COLO829 (cell line): ENCODE data around the gene PRKCZ.

Experiments used
- DNase-seq: peaks from one replicate; pipeline ENCODE4 v3.0.0; 2012; ENCODE audit warnings: low spot score

The PRKCZ gene

DNA sequence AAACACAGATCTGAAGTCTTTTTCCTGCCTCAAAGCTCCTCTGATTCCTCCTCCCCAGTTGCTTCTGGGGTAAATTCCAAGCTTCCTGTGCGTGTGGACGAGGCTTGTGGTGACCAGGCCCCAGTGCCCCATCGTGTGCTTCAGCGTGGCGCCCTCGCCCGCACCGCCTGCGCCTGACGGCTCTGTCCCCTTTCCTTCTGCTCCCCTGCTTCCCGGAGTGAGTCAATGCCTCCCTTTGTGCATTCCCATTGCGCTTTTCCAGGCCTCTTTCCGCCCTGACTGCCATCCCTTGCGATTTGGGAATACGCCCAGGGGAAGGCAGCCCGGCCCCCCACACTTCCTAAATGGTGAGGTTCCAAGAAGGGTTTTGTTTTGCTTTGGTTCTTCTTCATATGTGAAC lies 108.1 kb downstream of the PRKCZ start:
- DNase-seq: no peak

DNA sequence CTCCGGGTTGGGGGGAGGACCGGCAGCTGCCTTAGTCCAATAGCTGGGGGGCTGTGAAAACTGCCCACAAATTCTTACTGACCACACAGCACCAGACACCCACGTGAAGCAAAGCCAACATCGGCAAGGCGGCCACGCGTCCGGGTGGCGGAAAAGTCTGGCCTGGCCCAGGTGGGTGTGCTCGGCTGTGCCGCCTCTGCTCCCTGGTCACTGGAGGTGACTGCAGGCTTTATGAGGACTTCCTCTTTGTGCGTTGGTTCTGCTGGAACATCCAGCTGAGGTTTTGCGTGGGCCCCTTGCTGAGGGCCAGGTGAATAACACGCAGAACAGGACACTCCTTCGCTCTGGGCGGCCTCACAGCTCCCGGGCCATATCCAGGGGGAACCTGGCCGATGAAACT lies 108.9 kb downstream of the PRKCZ start:
- DNase-seq: no peak

DNA sequence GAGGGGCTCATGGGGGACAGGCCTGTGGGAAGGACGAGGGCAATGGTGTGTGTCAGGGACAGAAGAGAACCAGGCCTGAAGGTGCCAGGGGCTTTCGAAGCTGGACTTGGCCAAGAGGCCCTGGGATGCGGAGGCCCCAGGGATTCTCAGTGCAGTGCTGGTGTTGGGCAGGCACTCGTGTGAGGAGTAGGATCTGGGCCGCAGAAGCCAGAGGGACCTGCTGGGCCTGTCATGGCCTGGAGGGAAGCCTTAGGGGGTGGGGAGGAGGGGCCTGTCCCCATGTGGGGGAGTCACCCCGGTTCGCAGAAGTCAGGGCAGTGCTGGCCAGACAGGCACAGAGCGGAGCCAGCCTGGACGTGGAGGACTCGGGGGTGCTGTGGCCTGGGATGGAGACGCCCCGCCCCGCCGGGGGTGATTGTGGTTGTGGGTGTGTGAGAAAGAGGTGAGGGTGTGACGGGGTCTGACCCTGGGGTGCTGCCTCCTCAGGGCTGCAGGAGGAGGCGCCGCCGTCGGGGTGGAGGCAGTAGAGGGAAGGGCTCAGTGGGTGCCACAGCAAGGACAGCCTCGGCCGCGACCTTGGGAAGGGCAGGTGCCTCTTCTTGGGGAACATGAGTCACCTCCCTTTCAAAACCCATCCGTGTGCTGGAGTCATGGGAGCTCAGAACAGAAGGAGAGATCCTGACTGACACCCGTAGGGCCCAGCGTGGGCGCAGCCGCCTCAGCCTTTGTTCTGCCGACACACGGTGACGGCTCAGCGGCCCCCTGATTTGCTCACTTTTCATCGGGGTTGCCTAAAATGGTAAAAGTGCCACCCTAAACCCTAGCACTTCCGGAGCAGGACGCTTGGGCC lies 110.5 kb downstream of the PRKCZ start:
- no peak for DNase-seq

DNA sequence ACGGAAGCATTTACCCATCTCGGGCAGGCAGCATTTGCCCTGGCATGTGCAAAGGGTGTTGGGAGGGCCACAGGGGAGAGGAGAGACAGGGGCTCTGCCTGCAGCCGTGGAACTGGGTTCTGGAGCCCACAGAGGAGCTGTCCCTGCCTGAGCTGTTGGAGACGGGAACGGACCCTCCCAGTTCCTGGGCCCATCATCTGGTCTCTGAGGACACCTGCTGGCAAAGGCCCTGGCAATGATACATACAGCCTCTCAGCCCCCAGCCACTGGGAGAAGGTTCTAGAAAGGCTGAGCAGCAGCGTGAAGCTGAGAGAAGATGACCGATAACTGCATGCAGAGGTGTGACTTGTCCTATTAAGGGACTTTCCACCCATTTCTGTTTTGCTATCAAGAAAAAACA lies 113.0 kb downstream of the PRKCZ start:
- DNase-seq: no peak

DNA sequence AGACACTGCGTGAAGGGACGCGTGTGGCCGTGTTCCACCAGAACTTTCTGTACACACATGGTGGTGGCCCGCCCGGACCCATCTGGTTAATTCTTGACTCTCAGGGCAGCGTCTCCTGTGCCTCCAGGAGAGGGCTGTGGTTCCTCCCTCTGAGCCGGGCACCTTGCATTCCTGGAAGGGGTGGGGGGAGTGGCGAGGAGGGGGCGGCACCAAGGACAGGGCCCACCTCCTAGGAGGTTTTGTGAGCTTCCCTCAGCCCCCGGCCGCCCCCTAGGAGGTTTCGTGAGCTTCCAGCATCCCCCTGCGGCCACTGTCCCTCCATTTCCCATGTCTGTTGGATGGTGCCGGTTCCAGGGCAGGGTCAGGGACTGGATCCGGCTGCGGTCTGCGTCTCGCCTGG lies 115.4 kb downstream of the PRKCZ start:
- DNase-seq: no peak

DNA sequence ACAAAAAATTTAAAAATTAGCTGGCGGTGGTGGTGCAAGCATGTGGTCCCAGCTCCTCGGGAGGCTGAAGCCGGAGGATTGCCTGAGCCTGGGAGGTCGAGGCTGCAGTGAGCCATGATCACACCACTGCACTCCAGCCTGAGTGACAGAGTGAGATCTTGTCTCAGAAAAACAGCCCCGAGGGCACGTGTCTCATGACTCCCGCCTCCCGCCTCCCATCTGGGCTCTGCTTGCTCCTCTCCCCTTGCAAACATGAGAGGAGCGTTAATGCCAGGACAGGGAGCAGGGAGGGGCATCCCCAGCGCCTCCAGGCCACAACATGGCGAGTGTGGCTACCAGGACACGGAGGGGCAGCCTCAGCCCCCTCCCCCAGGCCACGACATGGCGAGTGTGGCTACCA lies 116.0 kb downstream of the PRKCZ start:
- DNase-seq: no peak

DNA sequence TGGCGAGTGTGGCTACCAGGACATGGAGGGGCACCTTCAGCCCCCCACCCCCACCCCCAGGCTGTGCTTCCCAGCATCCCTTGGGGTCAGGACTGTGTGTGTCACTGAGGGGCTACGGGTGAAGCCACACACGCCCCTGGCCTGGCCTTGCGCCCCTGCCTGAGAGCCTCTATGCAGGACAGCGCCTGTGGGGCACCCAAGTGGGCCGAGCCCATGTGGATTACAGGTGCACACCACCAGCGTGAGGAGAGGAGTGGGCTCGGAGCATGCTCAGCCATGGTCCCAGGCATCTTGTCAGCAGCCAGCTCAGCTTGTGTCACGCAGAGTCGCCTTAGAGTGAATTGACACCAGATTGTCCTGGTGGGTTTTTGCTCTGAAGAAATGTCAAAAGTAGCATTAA lies 116.5 kb downstream of the PRKCZ start:
- no peak for DNase-seq

DNA sequence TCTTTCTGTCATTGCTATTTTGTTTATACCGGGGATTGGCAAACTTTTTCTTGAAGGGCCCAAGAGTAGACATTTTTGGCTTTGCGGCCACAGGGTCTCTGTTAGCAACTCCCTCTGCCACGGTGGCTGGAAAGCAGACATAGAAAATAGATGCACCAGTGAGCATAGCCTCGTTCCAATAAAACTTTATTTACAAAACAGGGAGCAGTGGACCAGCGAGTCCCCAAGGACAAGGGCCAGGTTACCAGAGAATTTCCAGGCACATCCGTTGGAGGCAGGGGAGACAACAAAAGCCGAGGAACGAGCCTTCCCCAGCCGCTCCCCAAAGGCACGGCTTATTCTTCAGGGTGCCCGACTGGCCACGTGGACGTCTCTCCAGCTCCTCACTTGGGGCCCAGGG lies 117.9 kb downstream of the PRKCZ start:
- DNase-seq: no peak

DNA sequence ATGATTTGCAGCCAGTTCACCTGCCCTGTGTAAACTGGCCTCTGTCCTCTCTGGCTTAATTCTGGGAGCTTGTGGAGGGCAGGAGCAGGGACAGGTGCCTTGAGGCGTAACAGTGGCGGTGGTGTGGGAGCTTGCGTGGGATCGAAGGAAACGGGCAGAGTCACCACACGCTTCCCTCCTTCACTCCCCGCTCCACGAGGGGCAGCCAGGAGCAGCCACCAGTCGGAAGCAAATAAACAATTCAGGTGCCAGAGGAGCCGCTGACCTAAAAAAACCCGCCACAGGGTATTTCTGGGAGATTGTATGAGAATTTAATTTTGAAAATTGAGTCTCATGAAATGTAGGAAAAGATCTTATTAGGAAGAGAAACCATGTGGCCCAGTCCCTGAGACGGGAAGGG lies 118.3 kb downstream of the PRKCZ start:
- no peak for DNase-seq

DNA sequence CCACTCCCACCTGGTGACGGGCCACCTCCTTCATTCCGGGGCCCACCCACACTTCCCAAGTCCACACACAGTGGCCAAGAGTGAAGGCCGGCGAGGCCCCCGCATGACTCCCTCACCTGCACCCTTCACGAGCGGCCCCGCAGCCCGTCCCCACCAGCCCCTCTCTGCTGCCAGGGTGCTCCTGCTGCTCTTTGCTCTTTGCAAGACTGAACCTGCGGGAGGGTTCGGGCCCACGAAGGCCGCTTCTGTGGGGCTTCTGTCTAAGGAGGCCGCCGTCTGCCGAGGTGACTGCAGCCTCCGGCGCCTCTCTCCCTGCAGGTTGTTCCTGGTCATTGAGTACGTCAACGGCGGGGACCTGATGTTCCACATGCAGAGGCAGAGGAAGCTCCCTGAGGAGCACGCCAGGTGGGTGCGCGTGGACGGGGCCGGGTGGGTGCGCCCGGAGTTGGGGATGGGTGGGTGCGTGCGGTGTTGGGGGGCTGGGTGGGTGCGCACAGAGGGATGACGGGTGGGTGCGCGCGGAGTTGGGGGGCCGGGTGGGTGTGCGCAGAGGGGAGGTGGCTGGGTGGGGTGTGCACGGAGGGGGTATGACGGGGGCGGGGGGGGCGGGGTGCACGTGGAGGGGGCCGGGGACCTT lies 119.1 kb downstream of the PRKCZ start:
- no peak for DNase-seq

DNA sequence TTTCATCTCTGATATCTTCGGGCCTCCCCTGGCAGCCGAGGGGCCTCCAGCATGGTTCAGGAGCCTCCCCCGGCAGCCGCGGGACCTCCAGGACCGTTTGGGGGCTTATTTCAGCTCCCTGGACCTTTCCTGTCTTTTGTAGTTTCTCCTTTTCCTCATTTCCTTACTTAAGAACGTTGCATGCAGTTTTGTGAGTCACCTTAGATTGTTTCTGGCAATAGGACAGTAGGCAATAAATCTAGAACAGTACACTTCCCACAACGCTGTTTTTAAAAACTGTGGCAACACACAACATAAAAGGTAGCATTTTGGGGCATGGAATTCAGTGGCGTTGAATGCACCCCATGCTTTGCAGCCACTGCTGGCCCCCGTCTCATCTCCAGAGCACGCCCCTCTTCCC lies 120.0 kb downstream of the PRKCZ start:
- DNase-seq: no peak

DNA sequence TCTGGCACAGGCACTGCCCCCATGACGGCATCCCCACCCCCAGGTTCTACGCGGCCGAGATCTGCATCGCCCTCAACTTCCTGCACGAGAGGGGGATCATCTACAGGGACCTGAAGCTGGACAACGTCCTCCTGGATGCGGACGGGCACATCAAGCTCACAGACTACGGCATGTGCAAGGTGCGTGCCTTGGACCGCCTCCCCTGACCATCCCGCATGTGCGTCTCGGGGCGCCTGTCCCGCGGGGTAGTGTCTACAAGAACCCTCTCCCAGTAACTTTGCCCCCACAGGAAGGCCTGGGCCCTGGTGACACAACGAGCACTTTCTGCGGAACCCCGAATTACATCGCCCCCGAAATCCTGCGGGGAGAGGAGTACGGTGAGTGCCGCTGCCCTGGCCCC lies 121.8 kb downstream of the PRKCZ start:
- no peak for DNase-seq

DNA sequence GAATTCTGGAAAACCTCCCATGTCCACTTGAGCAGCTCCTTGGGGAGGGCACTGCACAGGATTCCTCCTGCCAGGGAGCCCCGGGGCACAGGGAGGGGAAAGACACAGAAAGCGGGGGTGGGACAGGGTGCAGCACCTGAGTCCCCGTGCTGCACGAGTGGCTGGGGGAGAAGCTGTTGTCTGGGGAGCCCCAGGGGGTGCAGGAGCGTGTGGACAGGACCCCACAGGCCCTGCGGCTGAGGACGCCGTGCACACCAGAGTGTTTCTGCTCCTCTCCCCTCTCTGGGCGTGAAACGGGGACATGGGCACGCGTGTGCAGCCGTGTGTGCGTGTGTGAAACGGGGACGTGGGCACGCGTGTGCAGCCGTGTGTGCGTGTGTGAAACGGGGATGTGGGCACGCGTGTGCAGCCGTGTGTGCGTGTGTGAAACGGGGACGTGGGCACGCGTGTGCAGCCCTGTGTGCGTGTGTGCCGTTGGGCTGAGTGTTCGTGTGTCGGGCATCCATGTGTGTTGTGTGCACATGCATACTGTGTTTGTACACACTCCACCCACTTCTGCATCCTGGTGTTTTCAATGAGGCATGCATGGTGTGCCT lies 122.4 kb downstream of the PRKCZ start:
- DNase-seq: no peak

DNA sequence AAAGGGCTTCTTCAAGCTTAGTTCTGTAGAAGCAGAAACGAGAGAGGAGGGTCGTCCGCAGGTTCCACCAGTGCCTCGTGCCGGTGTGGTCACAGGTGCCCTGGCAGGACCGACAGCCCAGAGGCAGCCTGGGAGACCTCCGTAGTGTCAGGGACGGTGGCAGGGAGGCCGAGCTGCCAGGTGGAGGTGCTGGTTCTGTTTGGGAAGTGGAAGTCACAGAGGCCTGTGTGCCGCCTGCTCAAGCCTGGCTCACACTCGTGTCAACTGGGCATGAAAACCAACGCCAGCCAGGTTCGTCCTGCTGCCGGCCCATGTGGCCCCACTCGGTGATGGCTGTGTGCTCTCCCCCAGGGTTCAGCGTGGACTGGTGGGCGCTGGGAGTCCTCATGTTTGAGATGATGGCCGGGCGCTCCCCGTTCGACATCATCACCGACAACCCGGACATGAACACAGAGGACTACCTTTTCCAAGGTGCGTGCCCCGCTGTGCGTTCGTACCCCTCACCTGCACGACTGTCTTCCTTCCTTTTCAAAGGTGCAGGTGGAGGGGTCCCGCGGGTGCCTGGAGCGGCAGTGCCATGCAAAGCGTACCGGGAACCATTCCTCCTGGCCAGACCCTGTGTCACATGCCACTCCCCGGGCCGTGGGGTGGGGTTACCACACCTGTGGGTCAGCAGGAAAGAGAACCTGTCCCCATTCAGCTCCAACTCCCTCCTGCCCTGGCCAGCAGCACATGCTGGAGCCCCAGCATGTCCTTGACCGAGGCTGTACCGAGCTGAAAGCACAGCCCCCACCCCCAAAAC lies 123.5 kb downstream of the PRKCZ start:
- DNase-seq: no peak

DNA sequence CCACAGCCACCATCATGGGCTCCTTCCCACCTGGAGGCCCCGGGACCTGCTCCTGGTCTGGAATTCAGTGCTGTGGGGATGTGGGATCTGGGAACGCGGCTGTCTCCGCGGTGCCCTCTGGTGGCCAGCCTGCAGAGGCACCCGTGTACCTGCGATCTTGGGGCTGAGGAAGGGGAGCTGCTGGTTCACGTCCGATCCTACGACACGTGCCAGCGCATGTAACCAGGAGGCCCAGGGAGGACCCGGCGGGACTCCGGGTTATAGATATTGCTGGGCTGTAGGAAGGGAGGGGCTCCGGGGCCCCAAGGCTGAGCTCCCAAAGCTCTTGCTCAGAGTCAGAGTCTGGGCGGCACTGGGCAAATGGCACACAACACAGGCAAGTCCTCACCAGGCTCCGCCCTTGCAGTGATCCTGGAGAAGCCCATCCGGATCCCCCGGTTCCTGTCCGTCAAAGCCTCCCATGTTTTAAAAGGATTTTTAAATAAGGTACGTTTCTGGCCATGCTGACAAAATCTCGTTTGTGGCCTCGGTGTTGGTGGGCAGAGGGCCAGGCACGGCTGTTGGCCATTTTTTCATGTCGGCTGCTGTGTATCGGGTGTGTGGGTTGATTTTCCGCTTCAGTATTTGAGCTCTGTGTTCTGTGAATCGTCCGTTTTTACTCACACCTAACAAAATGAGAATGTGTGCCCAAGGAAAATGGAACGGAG lies 124.3 kb downstream of the PRKCZ start:
- DNase-seq: peak; percentile 78

DNA sequence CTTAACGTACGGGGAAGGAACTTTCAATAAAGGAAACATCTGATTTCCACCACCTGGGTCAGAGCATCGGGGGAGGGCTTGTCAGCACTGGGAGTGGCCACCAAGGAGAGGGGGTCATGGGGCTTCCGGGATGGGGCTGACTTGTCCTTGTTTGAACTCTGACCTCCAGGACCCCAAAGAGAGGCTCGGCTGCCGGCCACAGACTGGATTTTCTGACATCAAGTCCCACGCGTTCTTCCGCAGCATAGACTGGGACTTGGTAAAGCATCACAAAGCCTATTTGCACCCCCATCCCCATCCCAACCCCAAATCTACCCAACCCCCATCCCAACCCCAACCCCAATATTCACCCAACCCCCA lies 124.8 kb downstream of the PRKCZ start:
- DNase-seq: no peak

DNA sequence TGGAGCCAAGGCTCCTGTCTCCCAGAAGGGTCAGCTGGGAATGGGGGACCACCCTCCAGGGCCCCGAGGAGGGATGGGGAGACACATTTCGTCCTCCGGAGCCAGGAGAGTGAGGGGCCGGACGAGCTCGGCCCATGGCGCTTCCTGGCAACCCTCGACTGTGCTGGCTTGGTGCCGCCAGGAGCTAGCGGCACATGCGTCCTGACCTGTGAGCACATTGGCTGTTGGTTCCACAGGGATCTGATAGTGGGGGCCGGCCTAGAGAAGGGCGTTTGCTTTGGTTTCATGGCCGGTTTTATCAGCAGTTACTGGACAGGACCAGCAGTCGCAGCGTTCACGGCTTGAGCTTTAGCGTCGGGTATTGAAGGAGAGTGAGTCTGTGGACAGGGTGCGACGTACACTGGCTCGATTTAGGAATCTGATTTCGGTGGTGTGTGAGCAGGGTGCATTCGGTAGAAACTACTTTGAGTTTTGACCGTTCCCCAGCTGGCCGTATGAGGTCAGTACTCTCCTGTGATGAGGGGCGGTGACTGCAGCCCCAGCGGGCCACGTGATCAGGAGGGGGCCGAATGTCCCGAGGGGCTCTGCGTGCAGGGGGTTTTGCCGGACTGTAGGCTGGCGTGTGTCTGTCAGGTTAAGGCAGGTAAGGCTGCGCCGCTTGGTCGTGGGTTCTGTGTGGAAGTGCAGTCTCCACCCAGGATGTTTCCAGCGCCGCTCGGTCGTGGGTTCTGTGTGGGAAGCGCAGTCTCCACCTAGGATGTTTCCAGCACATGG lies 125.7 kb downstream of the PRKCZ start:
- no peak for DNase-seq

DNA sequence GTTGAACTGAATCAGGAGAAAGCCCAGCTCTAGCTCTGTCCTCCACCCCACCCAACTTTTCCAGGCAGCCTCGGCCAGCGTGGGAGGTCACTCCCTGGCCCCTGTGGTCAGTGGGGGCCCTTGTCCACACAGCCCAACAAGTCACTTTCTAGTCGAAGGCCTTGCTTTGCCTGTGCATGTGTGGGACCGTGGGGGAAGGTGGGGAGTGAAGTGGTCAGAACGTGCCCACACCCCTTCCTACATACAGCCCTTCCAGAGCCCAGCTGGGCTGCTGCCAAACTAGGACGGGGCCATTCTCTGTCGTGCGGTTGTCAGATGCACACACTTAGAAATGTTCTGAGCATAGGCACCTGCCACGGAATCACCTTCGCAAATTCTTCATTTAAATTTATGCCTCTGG lies 126.4 kb downstream of the PRKCZ start:
- no peak for DNase-seq

DNA sequence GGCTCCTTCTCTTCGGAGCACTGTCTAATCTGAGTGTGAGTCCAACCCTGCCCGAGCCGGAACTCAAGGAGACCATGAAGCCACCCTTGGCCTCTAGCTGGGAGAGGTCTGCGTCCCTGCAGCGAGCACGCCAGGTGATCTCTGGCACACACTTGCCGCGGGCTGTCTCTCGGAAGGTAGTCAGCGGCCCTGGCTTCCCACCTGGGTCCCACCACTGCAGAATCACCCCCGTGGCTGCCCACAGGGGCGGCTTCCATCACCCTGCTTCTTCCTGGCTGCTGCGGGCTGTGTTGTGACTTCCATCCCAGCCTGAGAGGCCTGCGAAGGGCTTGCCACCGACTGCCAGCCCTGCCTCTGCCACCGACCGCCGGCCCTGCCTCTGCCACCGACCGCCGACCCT lies 127.3 kb downstream of the PRKCZ start:
- DNase-seq: no peak

DNA sequence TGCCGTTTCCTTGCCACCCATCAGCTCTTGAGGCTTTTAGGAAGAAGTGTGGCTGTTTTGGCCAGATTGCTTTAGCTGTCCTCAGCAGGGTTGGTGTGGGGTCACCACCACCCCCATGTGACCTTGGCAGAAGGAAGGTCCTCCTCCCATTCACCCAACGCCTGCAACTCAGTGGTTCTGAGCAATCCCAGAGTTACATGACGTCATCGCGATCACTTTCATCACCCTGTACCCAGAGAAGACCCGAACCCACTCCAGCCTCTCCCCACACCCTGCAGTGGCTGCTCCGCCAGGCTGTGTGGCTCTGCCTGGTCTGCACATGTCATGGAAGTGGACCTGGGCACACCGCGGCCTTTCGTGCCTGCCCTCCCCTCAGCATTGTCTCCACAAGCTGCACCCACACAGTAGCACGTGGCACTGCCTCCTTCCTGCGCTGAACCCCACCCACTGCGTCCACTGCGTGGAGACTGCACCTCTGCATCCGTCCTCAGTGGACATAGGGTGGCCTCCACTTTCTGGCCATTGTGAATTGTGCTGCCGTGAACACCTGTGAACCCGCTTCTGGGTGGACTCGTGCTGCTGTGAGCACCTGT lies 127.8 kb downstream of the PRKCZ start:
- no peak for DNase-seq

DNA sequence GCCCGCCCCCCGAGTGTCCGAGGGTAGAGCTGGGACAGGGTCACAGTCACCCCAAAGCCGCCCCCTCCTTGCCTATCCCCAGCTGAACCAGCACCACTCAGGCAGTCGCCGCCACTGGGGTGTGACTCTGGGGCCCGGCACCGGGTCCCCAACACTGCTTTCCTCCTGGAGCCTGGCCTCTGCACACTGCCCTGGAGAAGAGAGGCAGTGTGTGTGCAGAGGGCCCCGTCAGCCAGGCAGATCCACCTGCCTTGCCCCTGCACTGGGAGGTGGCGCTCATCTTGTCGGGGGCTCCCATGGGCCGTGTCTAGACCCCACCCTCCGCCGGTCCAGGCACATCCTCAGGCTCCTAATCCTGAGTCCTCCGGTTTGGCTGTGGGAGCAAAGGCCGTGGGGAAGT lies 128.7 kb downstream of the PRKCZ start:
- DNase-seq: no peak
